Activated CD8-positive, alpha-beta memory T cell treated with anti-CD3 and anti-CD28 coated beads, Interleukin-2, amount 10 ng/mL, durations not matched to agents 7 days and 5 days (primary cell): ENCODE results near the gene CPXM2. TPM values are rescaled to one million over a fixed set of nuclear protein-coding genes. Genes with fewer than 3 reads are reported as not detected.

Experiments used
- ATAC-seq: fragments of 150-1000 bp; cut with Tn5 transposase; one replicate; pipeline ENCODE4 v1.10.0; 2021; ENCODE audit warnings: moderate library complexity
- CTCF ChIA-PET: fragments of 350-600 bp; sonication (Branson Sonifier 250); formaldehyde crosslinking; loops from one replicate; lab custom pipeline; 2021; ENCODE audit warnings: antibody characterized with exemption; lab: Charles Lee
- DNase-seq: peaks from one replicate; pipeline ENCODE4 v3.0.0-alpha.2; 2020
- H3K27ac Mint-ChIP-seq: one replicate; pipeline ENCODE4 v1.8.0; 2021; ENCODE audit warnings: mild to moderate bottlenecking, mixed read lengths
- H3K27me3 Mint-ChIP-seq: one replicate; pipeline ENCODE4 v1.8.0; 2021; ENCODE audit warnings: mixed read lengths
- H3K36me3 Mint-ChIP-seq: one replicate; pipeline ENCODE4 v1.8.0; 2021; ENCODE audit warnings: mild to moderate bottlenecking, mixed read lengths
- H3K4me1 Mint-ChIP-seq: one replicate; pipeline ENCODE4 v1.8.0; 2021; ENCODE audit warnings: mixed read lengths
- H3K4me3 Mint-ChIP-seq: one replicate; pipeline ENCODE4 v1.8.0; 2021; ENCODE audit warnings: mild to moderate bottlenecking, moderate library complexity, mixed read lengths
- H3K9me3 Mint-ChIP-seq: one replicate; pipeline ENCODE4 v1.8.0; 2022; ENCODE audit warnings: low read depth, mixed read lengths
- total RNA-seq, 2 experiments: library from RNA; stranded (reverse); gene quantifications; one replicate each; pipeline ENCODE4 v1.2.3, GENCODE V29; 2021

Gene CPXM2
- total RNA-seq, 2 experiments from 2014 or later, result not detected

DNA sequence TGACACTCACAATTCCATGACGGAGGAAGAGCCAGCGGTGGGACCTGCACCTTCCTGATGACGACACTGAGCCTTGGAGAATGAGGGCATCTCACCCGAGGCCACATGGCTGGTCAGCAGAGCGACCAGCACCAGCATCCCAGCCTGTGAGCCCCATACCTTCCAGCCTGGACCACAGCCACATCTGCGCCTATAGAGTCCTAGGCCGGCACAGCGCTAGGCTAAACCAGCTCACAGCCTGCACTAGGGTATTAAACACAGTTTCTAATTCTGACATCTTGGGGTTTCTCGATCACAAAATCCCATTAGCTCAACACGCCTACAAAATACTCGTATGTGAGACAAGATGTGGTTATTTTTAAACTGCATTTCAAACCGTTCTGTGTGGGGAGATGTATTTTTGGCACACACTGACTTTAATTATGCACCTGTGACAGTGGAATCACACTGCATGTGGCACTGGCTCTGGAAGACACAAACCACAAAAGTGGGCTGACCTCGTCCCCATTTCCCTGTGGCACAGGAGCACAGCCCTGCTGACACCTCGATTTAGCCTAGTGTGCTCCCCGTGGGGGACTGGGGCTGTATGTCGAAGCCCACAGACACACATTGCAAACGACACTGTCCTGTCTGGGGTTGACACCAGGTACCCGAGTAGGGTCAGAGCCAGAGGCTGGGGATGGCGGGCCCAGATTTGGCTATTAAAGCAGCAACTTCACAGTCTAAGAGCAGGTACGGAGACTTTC is 32.5 kb downstream of the CPXM2 start:
- Mint-ChIP-seq H3K27me3 (no peaks in the 10 kb centered on the region), H3K36me3 (no peaks in the 10 kb centered on the region), H3K27ac (no peak overlapping the region), H3K4me3 (no peak overlapping the region), H3K9me3 (no peaks in the 10 kb centered on the region), H3K4me1 (no peaks in the 10 kb centered on the region)
- DNase-seq, result no peak
- ATAC-seq, result no peak
- CTCF ChIA-PET, result no interaction called here

GRCh38 chr10:123858077-123858681 is 33.4 kb downstream of the CPXM2 start:
- Mint-ChIP-seq H3K4me1 (no peaks in the 10 kb centered on the region), H3K4me3 (no peak overlapping the region), H3K36me3 (no peaks in the 10 kb centered on the region), H3K9me3 (no peaks in the 10 kb centered on the region), H3K27me3 (no peaks in the 10 kb centered on the region), H3K27ac (no peak overlapping the region)
- CTCF ChIA-PET, result no interaction called here
- no peak for ATAC-seq
- no peak for DNase-seq

GRCh38 chr10:123857616-123858015 is 34.0 kb downstream of the CPXM2 start:
- Mint-ChIP-seq H3K4me1 (no peaks in the 10 kb centered on the region), H3K4me3 (no peak overlapping the region), H3K27ac (no peak overlapping the region), H3K36me3 (no peaks in the 10 kb centered on the region), H3K9me3 (no peaks in the 10 kb centered on the region), H3K27me3 (no peaks in the 10 kb centered on the region)
- ATAC-seq (no peak), DNase-seq (no peak)
- CTCF ChIA-PET, result no interaction called here

DNA sequence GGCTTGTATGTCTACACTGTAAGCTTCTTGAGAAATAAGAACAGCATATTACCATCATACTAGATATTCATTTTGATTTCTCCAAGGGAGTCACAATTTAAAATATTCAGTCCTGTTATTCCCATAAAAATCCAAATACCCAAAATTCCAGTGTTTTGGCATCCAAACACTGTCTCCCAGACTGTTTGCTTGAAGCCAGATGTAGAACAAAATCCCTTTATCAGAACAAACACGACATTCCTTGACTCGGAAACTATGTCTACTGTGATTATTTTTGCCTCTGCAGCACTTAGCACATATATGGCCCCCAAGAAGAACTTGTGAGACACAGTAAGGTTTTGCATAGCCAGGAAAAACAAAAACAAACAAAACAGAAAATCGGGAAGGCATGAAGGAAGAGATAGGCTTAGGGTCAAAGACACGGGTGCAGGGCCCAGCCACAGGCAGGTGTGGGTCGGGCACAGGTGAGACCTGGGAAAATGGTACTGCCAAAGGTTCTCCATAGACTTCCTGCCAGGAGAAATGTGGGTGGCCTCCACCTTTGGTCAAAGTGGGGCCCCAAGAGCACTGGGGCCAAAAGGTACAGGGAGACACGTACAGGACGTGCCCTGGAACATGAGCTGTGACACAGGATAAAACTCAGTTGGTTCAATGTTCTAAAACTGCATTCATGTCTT is 36.5 kb downstream of the CPXM2 start:
- H3K9me3 Mint-ChIP-seq, result no peaks in the 10 kb centered on the region
- H3K27ac Mint-ChIP-seq, result no peak overlapping the region
- no peaks in the 10 kb centered on the region for H3K36me3 Mint-ChIP-seq
- ATAC-seq, result no peak
- H3K27me3 Mint-ChIP-seq, result no peaks in the 10 kb centered on the region
- no peaks in the 10 kb centered on the region for H3K4me1 Mint-ChIP-seq
- CTCF ChIA-PET, result no interaction called here
- no peak overlapping the region for H3K4me3 Mint-ChIP-seq
- DNase-seq, result no peak

DNA sequence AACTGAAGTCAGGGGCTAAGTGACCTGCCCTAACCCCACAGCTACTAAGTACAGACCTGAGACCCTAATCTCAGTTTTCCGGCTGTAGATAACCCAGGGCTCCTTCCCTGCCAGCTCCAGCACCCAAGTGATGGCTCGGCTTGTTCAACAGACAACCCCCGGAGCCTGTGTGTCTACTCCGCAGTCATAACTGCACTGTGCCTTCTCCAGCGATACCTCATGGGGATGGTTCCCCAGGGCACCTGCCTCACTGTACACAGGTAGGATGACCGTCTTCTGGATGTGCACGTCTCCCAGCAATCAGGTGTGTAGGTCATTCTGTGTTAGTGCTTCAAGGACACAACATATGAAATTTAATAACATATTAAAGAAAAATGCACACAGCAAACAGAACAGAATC is 37.1 kb downstream of the CPXM2 start:
- H3K36me3 Mint-ChIP-seq, result no peaks in the 10 kb centered on the region
- DNase-seq, result no peak
- CTCF ChIA-PET, result no interaction called here

DNA sequence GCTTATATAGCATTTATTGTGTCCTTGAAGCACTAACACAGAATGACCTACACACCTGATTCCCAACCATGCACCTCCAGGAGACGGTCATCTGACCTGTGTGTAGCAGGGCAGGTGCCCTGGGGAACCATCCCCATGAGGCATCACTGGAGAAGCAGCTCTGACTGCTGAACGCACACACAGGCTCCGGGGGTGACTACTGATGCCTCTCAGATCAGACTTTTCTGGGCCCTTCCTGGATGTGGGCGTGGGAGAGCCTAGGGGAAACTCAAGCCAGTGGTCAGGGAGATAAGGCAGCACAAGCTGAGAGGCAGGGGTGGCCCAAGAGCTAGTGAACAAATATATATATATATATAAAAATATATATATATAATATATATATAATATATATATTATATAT is 37.6 kb downstream of the CPXM2 start:
- CTCF ChIA-PET, result no interaction called here
- H3K27me3 Mint-ChIP-seq, result no peaks in the 10 kb centered on the region
- no peak overlapping the region for H3K4me3 Mint-ChIP-seq
- H3K36me3 Mint-ChIP-seq, result no peaks in the 10 kb centered on the region
- H3K9me3 Mint-ChIP-seq, result no peaks in the 10 kb centered on the region
- ATAC-seq, result no peak
- no peak overlapping the region for H3K27ac Mint-ChIP-seq
- no peak for DNase-seq
- H3K4me1 Mint-ChIP-seq, result no peaks in the 10 kb centered on the region

More for the DNA sequence above, 37.1 kb downstream of the CPXM2 start:
- Mint-ChIP-seq H3K9me3 (no peaks in the 10 kb centered on the region), H3K4me3 (no peak overlapping the region), H3K27ac (no peak overlapping the region), H3K4me1 (no peaks in the 10 kb centered on the region), H3K27me3 (no peaks in the 10 kb centered on the region)
- no peak for ATAC-seq

DNA sequence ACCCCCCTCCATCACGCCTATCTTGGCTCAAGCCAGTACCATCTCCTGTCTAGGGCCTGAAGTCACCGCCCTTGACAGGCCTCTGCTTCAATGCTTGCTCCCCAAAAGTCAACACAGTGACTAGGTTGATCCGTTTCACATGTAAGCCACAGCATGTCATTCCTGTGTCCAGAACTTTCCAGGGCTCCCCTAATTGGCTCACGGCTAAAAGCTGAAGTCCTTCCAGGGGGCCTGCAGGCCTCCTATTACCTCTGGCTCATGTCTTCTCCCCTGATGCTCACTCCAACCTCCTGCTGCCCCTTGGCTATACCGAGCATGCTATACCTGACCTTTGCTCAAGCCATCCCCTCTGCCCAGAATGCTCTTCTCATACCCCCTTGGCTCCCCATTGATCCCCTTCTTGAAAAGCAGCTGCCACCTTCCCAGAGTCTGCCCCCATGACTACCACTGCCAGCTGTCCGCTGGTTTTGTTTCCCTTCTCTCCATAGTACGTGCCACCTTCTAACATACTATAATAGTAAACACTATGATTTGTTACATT is 39.1 kb downstream of the CPXM2 start:
- Mint-ChIP-seq H3K27me3 (no peaks in the 10 kb centered on the region), H3K36me3 (no peaks in the 10 kb centered on the region), H3K4me3 (no peak overlapping the region), H3K4me1 (no peaks in the 10 kb centered on the region), H3K27ac (no peak overlapping the region), H3K9me3 (no peaks in the 10 kb centered on the region)
- CTCF ChIA-PET, result no interaction called here
- no peak for DNase-seq
- no peak for ATAC-seq

DNA sequence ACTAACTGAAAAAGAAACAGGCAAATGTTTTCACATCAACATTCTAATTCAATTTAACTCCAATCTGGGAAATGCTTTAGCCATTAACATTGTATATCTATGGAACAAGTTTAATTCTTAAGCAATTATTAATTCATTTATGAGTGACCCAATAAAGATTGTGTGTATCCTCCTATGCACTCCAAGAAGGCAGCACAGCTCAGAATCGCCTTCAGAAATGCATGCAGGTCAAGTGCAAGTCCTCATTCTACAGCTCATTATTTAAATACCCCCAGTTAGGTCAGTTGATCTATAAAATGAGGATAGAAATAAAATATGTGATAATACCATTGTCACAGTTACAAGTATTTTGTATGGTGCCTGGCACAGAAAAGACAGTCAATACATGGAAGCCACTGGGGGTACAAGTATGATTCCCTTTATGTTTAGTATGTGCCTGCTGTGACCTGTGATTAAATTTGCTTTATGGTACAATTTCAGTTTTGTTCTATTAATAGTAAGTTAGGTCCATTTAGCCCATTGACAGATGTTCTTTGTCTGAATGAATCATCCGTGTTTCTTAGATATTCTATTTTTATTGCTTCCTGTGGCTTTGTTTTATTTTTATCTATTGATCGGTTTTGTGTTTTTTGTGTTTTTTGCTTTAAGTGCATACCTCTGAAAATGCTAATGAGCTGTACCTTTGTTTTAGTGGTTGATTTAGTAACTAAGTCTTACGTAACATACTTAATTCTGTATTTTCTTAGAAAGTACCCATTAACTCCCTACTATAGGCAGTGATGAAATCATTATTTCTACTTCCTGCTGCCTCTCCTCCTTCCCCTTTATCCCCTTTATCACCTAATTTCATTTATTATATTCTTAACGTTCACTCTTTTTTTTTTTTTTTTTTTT is 42.8 kb downstream of the CPXM2 start:
- Mint-ChIP-seq H3K36me3 (no peaks in the 10 kb centered on the region), H3K27ac (no peak overlapping the region), H3K4me1 (no peaks in the 10 kb centered on the region), H3K4me3 (no peak overlapping the region), H3K9me3 (no peaks in the 10 kb centered on the region), H3K27me3 (peaks cover 3% of the 10 kb centered on the region)
- DNase-seq (no peak), ATAC-seq (no peak)
- CTCF ChIA-PET, result no interaction called here

DNA sequence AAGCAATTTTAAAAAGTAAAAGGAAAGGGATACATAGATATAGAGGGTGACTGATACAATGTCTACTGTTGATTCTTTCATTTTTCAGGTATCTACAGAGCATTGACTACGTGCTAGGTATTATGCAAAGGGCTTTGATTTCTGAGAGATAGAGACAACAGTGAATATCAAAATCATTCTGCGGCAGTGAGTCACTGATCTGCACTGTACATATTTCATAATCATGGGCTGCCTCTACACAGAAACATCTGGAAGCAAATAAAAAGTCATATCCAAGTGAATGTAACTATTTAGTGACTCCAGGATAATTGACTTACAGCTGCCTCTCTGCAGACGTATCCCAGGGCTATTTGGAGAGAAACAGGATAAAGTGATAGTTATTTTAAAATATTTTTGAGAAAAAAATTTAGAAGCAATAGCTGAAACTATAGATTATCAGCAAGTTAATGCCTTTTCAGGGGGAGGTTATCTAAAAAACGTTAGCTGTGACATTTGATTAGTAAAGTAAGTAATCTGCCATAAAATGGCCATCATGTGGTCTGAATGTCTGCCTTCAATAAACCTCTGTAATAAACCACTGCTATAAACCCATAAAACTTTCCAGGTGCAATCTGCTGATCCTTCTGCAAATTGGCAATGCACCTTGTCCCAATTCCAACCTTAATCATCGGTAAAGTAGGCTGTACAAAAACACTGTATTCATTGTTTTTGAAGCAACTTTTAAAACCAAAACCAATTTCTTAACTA is 43.7 kb downstream of the CPXM2 start:
- CTCF ChIA-PET, result no interaction called here
- Mint-ChIP-seq H3K36me3 (no peaks in the 10 kb centered on the region), H3K27ac (no peak overlapping the region), H3K4me1 (no peaks in the 10 kb centered on the region), H3K9me3 (no peaks in the 10 kb centered on the region), H3K27me3 (peaks cover 3% of the 10 kb centered on the region), H3K4me3 (no peak overlapping the region)
- DNase-seq (no peak), ATAC-seq (no peak)

GRCh38 chr10:123843835-123844234 is 47.8 kb downstream of the CPXM2 start:
- no peak overlapping the region for H3K27ac Mint-ChIP-seq
- ATAC-seq (no peak), DNase-seq (no peak)
- no peaks in the 10 kb centered on the region for H3K4me1 Mint-ChIP-seq
- CTCF ChIA-PET, result no interaction called here
- H3K9me3 Mint-ChIP-seq, result no peaks in the 10 kb centered on the region
- no peaks in the 10 kb centered on the region for H3K36me3 Mint-ChIP-seq
- no peak overlapping the region for H3K4me3 Mint-ChIP-seq
- peaks cover 3% of the 10 kb centered on the region for H3K27me3 Mint-ChIP-seq

DNA sequence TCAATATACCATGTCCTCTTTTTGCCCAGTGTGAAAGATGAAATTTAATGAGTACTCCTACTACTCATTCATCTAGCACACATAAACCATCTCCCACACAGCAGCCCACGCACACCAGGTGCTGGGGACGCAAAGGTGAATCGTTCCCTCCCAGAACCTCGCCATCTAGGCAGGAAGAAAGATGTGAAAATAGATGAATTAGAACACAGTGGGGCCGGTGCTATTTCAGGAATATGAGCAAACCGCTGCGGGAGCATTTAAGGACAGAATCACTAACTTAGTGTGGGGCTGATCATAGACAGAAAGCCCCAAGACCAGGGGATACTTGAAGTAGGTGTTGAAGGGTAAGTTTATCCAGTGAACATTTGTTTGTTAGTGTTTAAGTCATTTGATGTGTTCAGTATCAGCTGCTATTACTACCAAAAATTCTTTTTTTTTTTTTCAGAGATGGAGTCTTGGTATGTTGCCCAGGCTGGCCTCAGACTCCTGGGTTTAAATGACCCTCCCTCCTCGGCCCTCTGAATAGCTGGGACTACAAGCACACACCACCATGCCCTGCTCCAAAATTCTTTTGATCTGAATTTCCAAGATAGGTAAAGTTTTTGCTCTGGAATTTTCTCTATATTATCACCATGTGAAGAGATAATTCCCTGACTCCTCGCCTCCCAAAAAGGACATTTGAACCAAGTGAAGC is 48.8 kb downstream of the CPXM2 start:
- no peak for DNase-seq
- no peak for ATAC-seq
- H3K9me3 Mint-ChIP-seq, result no peaks in the 10 kb centered on the region
- no peak overlapping the region for H3K27ac Mint-ChIP-seq
- peaks cover 3% of the 10 kb centered on the region for H3K27me3 Mint-ChIP-seq
- no peaks in the 10 kb centered on the region for H3K36me3 Mint-ChIP-seq
- CTCF ChIA-PET, result no interaction called here
- H3K4me1 Mint-ChIP-seq, result no peaks in the 10 kb centered on the region
- H3K4me3 Mint-ChIP-seq, result no peak overlapping the region

- Mint-ChIP-seq H3K9me3 (no peaks in the 10 kb centered on the region), H3K4me1 (no peaks in the 10 kb centered on the region), H3K27me3 (peaks cover 3% of the 10 kb centered on the region), H3K4me3 (no peak overlapping the region), H3K36me3 (no peaks in the 10 kb centered on the region), H3K27ac (no peak overlapping the region)
- CTCF ChIA-PET, result no interaction called here
- DNase-seq (no peak), ATAC-seq (no peak)
Measured at GRCh38 chr10:123841560-123841959, 50.0 kb downstream of the CPXM2 start.
